AML-193 (cell line): ENCODE measurements around the gene RITA1.

Experiments used
- DNase-seq, 2 experiments: peaks; one replicate each; lab custom pipeline; 2025; lab: John Stamatoyannopoulos, UW

The RITA1 gene

DNA sequence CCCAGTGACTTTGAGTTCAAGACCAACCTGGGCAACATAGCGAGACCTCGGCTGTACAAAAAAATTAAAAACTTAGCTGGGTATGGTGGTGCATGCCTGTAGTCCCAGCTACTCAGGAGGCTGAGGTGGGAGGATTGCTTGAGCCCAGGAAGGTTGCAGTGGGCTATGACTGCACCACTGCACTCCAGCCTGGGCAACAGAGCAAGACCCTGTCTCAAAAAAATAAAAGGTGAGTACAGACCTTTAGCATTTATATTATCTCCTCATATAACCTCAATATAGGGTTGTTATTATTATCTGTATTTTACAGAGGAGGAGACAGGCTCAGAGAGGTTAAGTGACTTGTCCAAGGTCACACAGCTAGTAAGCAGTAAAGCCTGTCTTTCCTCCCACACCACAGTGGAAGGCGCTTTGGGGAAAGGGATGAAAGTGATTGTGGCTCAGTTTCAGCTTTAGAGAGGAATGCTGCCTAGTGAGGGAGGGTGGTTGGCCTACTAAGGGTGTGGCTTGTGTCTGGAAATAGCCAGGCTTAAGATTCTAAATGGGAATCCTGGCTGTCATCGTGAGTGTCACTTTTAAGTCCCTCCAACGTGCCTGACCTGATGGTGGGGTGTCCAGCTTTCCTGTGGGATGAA lies 43.0 kb downstream of the RITA1 start:
- DNase-seq, result no peak

DNA sequence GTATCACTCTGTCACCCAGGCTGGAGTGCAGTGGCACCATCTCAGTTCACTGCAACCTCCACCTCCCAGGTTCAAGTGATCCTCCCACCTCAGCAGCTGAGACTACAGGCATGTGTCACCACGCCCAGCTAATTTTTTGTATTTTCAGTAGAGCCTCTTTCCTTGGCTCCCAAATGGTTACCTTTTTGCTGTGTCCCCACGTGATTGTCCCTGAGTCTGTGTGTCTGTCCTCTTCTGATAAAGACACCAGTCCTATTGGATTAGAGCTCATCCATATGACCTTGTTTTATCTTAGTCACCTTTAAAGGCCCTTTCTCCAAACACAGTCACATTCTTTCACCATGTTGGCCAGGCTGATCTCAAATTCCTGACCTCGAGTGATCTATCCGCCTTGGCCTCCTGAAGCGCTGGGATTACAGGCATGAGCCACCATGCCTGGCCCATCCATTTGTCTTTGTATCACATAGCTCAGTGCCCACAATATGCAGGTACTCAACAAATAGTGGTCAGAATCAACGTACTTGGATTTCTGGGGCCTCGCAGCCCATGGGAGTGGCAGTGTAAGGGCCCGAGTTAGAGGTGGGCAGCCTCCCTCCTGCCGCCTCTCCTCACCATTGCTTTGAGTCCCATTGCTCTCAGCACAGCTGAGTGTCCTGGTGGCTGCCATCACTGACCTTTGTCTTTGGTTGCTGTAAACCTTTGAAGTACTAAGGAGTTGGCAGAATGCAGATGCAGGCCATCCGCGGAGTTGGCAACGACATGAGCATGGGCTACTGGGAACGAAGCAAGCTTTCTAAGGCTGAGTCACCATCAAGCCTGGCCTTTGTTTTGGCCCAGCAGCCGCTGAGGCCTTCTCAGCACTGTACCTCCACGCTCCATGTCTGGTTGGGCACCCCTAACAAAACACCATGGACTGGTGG lies 45.1 kb downstream of the RITA1 start:
- no peak for DNase-seq

DNA sequence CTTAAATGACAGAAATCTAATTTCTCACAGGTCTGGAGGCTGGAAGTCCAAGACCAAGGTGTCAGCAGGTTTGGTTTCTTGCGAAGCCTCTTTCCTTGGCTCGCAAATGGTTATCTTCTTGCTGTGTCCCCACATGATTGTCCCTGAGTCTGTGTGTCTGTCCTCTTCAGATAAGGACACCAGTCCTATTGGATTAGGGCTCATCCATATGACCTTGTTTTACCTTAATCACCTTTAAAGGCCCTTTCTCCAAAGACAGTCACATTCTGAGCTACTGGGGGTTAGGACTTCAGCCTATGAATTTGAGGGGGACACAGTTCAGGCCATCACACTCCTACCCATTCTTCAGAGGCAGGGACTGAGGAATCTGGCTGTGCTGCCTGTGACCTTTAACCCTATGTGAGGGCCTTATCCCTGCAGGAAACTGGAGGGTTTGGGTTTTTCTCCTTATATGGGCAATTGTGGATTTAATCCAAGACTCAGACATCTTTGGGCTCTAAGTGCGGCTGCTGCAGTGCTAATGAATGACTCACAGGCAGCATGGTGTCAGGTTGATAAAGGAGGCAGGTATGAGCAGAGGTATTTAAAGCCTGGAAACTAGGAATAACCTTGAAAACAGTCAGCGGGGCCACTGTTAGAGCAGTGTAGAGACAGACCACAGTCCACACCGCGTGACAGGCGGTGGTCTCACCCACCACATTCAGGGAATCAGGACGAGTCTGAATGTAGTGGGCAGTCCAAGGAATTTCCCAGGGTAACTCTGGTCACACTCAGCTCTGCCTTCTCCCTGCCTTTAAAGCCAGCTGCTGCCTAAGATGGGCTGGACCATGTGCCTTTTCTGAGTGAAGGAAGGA lies 45.9 kb downstream of the RITA1 start:
- no peak for DNase-seq

DNA sequence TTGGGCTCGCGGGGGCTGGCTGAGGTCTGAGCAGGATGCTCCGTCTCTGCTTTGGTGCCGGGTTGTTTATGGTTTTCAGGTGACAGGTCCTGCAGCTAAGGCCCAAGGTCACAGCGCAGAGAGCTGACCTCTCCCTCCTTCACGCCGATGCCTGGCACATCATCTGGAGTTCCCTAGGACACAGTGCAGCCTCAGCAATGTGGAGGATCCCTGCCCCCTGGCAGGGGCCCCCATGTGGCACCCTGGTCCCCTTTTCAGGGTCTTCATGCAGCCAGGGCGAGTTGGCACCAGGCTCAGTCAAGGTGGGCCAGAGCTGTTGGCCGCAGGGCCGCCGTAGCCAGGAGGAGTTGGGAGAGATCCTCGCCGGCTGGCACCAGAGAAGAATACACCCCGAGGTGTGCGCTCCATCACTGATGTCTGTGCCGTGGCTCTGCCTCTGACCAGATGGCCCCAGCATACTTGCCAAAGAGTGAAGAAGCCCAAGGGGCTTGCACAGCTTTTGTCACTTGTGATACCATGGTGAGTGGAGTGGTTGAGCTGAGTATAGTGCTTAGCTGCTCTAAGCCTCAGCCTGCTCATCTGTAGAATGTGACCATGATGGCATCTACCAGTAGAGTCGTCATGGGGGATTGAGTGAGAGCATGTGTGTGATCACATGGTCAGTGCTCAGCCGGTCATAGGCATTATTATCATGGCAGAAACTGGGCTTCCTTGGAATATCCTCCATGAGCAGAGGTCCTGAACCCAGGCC lies 46.7 kb downstream of the RITA1 start:
- no peak for DNase-seq

DNA sequence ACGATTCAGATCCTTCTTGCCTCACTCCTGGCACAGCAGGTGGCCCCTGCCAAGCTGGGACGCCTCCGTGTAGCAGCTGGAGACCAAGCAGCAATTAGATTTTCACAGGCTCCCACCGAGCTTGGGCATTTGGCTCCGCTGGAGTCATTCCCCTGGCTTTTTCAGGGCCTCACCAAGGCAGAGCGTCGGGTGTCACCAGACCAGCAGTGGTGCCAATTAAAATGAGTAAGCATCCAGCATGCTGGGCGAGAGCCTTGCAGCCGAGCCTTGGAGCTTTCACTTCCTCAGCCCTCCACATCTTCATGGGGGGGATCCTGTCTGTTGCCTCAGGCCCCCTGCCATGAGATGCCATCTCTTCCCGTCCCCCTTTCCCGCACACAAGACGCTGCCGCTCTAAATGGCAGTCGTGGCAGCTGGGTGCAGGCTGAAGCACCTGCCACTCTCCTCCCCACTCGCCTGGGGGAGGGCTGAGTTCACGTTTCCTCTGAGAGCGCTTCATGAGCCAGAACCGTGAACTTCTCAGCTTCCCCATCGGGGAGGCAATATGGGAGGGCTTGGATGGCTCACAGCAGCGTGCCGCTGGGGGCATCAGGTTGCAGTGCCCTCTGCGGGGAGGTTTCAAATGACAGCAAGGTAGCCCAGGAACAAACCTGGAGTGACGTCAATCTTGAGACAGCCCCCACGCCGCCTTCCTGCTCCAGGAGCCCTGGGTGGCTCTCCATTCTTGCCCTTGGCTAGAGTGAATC lies 47.5 kb downstream of the RITA1 start:
- DNase-seq, result no peak

DNA sequence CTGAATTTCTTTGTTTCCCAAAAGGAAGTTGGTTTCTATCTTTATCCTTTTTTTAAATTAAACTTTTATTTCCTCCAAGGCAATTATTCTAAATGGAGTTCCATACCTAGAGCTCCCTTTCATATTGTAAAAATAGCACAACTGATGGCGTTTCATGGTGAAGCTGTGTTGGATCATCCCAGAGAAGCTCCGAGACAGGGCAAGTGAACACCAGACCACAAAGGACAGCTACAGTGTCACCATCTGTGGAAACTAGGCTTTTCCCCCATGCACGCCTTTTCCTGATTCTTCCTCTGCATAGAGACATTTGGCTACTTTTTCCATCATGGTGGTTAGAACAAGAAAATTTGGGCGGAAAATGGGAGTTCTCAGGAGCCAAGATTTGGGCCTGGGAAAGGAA lies 48.4 kb downstream of the RITA1 start:
- DNase-seq, result no peak

DNA sequence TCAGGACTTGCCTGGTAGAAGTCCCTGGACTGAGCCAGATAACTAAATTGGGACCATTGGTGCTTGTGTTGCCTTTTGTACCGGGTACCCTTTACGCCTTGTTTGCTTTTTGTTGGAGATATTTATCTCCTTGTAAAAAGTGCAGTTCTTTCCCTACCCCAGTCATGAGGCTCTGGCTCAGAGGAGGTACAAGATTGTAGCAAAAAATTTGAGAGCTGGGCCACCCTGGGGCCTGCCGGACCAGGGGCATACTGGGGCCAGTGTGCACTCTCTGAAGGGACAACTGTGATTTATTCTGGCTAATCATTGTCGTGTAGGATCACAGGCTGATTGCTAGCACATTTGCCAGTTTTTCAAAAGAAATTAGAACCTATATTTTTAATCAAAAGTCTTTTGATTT lies 49.0 kb downstream of the RITA1 start:
- no peak for DNase-seq

DNA sequence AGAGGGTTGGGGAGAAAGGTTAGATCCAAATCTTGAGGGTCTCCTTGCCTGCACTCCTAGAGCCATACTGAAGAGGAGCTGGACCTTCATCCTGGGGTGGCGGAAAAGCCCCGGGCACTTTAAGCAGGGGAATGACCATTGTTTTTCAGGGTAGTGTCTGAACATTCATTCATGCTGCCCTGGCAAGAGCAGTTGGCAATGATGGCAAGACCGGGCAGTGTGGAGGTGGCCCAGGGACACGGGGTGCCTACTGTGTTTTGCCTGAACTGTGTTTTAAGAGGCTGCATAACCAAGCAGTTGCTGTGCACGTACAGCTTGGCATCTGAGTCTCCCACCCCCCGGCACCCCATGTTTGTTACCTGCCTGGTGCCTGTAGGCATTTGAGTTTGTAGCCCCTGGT lies 50.5 kb downstream of the RITA1 start:
- no peak for DNase-seq

DNA sequence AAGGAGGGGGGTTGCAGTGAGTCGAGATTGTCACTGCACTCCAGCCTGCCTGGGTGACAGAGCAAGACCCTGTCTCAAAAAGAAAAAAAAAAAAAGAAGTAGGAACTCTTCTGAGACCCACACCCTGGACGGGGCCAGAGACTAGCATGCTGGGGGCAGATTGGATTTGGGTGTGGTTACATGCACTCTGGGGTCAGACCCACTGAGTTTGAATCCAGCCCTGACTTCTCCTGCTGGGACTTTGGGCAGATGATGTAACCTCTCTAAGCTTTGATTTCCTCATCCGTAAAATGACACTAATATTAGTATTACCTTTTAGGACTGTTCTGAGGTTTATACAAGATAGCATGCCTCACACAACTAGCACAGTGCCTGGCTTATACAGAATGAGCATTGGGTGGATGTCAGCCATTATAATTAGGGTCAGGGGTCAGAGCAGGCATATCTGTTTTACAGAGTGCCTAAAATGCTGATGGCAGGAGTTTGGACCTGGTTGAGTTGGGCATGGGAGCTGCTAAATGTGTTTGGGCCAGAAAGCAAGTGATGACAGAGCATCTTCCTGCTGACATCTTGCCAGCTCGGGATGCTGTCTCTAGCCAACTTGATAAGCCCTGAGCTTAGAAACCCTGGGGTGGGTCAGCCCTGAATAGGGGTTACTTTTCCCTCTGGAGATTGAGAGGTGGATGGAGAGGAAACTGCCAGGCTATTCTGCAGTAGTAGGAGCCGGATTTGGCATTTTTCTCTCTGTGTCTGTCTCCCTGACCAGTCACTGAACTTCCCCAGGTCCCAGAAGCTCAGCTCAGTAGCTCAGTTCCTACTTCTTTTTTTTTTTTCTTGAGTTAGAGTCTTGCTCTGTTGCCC lies 51.2 kb downstream of the RITA1 start:
- no peak for DNase-seq

DNA sequence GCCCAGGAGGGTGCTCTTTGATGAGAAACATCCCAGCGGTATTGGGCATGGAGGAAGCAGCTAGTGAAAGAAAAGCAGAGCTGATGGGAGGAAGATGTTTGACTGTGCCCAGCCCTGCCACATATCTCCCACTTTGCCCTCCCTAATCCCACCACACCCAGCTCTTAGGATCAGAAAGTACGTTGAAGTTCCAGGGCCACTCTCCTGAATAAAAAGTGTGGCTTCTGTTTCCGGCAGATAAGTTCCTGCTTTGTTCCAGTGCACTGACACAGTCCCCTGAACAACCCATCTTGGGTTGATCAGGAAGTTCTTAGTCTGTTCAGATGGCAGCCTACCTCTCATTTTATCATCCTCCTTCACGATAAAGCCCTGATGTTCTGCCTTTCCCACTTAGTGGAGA lies 52.2 kb downstream of the RITA1 start:
- no peak for DNase-seq

DNA sequence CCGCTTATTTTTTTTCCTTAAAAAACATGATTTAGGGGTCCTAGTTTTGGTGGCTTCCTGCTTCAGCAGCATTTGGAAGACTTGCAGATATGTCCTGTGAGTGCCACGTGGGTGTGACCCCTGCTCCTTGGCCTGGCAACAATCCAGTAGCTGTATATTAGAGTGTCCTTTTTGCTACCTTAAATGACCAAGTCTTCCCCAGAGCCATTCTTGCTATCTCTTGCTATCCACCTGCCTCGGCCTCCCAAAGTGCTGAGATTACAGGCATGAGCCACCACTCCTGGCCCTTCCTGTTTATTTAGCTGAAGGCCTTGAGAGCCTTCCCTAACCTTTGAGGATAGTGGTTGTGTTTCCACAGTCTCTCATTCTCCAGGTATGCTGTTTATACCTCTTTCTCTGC lies 52.8 kb downstream of the RITA1 start:
- DNase-seq, result no peak

DNA sequence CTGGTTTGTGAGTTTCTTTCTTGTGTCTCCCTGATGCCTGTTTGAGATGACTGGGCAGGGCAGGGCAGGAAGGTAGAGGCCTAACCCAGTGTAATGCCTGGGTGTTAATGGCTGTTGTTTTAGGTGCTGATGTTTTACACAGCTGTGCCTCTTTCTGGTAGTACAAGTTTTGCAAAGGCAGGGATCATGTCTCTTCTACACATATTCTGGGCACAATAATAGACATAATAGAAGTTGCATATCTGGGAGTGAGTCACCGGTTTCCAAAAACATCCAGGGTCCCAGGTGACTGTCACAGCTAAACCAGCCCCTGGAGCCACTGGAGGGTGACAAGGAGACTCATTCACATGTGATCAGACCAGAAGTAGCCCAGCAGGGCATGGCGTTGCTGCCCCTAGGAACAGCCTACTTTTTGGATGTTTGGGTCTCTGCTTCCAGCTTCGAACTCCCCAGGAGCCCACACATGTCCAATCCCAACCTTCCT lies 53.8 kb downstream of the RITA1 start:
- no peak for DNase-seq

DNA sequence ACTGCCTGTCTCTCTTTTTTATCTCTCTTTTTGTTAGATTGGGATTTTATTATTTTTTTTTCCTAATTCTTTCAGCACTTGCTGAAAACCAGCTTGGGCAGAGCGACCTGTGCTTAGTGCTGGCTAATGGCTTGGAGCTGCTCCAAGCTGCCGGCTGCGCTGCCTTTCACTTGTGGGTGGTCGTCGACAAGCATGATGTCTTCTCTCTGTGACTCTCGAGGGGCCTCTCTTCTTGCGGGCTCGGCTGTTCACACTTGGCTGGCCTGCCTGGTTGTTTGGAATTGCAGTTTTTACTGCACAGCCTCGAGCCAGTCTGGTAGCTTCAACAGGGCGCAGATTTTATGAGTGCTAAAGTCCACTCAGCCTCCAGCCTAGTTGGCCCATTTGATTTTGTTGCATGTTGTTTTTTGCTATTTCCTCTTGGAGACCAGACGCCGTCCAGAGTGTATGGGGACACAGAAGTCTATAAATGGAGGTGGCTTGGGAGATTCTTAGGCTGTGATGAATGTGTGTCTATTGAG lies 54.4 kb downstream of the RITA1 start:
- no peak for DNase-seq

DNA sequence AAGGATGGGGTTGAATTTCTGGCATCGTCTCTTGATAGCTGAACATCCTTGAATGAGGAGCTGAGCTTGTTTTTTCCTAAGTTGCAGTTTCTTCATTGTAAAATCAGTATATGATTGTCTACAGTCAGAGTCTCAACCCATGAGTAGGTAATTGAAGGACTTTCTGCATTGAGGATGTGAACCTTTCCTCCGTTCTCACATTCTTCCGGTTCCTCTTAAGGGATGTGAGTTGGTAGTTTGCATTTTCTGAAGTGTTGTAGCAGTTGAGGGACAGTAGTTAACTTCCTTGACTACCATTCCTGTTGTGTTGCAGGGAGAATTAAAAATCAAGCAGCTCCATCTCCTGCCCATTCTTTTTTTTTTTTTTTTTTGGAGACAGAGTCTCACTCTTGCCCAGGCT lies 54.9 kb downstream of the RITA1 start:
- DNase-seq, result no peak

DNA sequence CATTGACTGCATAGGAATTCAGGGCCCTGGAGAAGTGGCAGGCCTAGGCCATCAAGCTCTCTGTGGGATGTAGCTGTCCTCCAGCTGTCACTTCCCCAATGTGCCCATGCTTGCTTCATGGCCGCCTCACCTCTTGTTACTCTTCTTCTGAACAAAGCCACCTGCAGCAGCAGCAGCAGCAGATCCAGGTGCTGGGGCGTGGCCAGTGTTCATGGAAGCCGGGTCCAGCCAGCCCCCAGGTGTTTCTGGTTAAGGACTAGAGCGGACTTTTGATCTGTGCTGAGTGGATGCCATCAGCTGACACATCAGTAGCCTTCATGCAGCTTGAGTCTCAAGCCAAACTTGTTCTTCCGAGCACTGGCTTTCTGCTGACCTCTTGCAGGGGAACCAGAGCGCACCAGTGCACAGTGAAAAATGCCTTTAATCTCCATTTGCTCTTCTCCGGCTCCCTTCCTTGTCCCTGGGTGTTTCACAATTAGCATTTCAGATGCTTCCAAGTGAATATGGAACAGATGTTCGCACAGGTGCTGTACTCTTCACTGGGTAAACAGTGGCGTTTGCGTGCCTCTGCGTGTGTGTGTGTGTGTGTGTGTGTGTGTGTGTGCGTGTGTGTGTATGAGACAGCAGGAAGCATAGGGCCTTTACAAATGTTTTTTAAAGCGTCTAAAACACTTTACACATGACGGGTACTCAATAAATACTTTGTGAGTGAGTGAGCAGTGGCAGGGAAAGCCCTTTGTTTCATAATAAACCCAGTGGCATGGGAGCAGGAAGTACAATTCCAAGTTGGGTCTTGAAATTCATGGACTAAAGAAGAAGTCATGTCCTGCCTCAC lies 55.9 kb downstream of the RITA1 start:
- DNase-seq, result no peak
